Trophoblast cell (in vitro differentiated cells and primary cell): Measurements from ENCODE around the gene ARFGEF3.

Experiments used
- DNase-seq, 2 donors: peaks; one replicate each; pipeline ENCODE4 v3.0.0-alpha.2; 2016
- H2AFZ ChIP-seq: 2 replicates; pipeline ENCODE4 v1.6.1; 2013; ENCODE audit warnings: low read length, moderate library complexity, mild to moderate bottlenecking; ENCODE audit not compliant: insufficient read depth, poor library complexity
- H2AK5ac ChIP-seq: 2 replicates; pipeline ENCODE4 v1.6.1; 2013; ENCODE audit warnings: mild to moderate bottlenecking, low read length
- H2BK120ac ChIP-seq: 2 replicates; pipeline ENCODE4 v1.6.1; 2013; ENCODE audit warnings: low read length, mild to moderate bottlenecking, moderate library complexity; ENCODE audit not compliant: insufficient read depth, poor library complexity
- H2BK12ac ChIP-seq: 2 replicates; pipeline ENCODE4 v1.6.1; 2013; ENCODE audit warnings: mild to moderate bottlenecking, low read length, moderate library complexity
- H2BK5ac ChIP-seq: 2 replicates; pipeline ENCODE4 v1.6.1; 2013; ENCODE audit warnings: low read length, low read depth, moderate library complexity, mild to moderate bottlenecking; ENCODE audit not compliant: poor library complexity
- H3K14ac ChIP-seq: 2 replicates; pipeline ENCODE4 v1.6.1; 2013; ENCODE audit warnings: mild to moderate bottlenecking, low read length
- H3K18ac ChIP-seq: 2 replicates; pipeline ENCODE4 v1.6.1; 2013; ENCODE audit warnings: mild to moderate bottlenecking, low read length
- H3K23ac ChIP-seq: 2 replicates; pipeline ENCODE4 v1.6.1; 2013; ENCODE audit warnings: low read length
- H3K27ac ChIP-seq: 2 replicates; pipeline ENCODE4 v1.5.1; 2013; ENCODE audit warnings: low read depth, mild to moderate bottlenecking, inconsistent platforms, low read length, moderate library complexity
- H3K27me3 ChIP-seq: 2 replicates; pipeline ENCODE4 v1.6.1; 2013; ENCODE audit warnings: inconsistent platforms, mild to moderate bottlenecking, low read length, moderate library complexity; ENCODE audit not compliant: insufficient read depth
- H3K36me3 ChIP-seq, 2 experiments: 1 replicate in 1 of 2; 2 replicates in 1 of 2; pipeline ENCODE4 v1.6.1; 2013; ENCODE audit warnings: low read length in 2 of 2, mild to moderate bottlenecking in 2 of 2, moderate library complexity in 1 of 2; ENCODE audit not compliant: insufficient read depth in 2 of 2, control insufficient read depth in 1 of 2
- H3K4ac ChIP-seq: 2 replicates; pipeline ENCODE4 v1.6.1; 2013; ENCODE audit warnings: low read depth, mild to moderate bottlenecking, low read length, moderate library complexity
- H3K4me1 ChIP-seq, 2 experiments: 1 replicate in 1 of 2; 2 replicates in 1 of 2; pipeline ENCODE4 v1.6.1; 2013; ENCODE audit warnings: low read length in 2 of 2, mild to moderate bottlenecking in 2 of 2, moderate library complexity in 1 of 2; ENCODE audit not compliant: insufficient read depth in 2 of 2, control insufficient read depth in 1 of 2
- H3K4me2 ChIP-seq: 2 replicates; pipeline ENCODE4 v1.6.1; 2013; ENCODE audit warnings: inconsistent platforms, mild to moderate bottlenecking, low read length, moderate library complexity
- H3K4me3 ChIP-seq: 2 replicates; pipeline ENCODE4 v1.5.1; 2013; ENCODE audit warnings: mild to moderate bottlenecking, low read depth, low read length, inconsistent platforms
- H3K79me1 ChIP-seq: one replicate; pipeline ENCODE4 v1.6.1; 2013; ENCODE audit warnings: low read length
- H3K79me2 ChIP-seq: 2 replicates; pipeline ENCODE4 v1.6.1; 2013; ENCODE audit warnings: low read length, mild to moderate bottlenecking; ENCODE audit not compliant: control insufficient read depth, insufficient read depth, poor library complexity
- H3K9ac ChIP-seq: 2 replicates; pipeline ENCODE4 v1.6.1; 2013; ENCODE audit warnings: mild to moderate bottlenecking, low read length
- H3K9me3 ChIP-seq: 2 replicates; pipeline ENCODE4 v1.6.1; 2013; ENCODE audit warnings: low read depth, mild to moderate bottlenecking, control low read depth, inconsistent platforms, low read length; ENCODE audit not compliant: insufficient read depth
- H4K12ac ChIP-seq: 2 replicates; pipeline ENCODE4 v1.6.1; 2013; ENCODE audit warnings: low read depth, mild to moderate bottlenecking, low read length, moderate library complexity
- H4K8ac ChIP-seq: 2 replicates; pipeline ENCODE4 v1.6.1; 2013; ENCODE audit warnings: low read depth, mild to moderate bottlenecking, low read length, moderate library complexity
- H4K91ac ChIP-seq: one replicate; pipeline ENCODE4 v1.6.1; 2013; ENCODE audit warnings: low read depth, mild to moderate bottlenecking, low read length, moderate library complexity
- WGBS: extraction: QIAGEN DNeasy Blood & Tissue Kit; methylation state at CpG from one replicate; pipeline ENCODE4 v1.1.7; 2013; ENCODE audit warnings: missing lambda C conversion rate; ENCODE audit not compliant: insufficient read length, insufficient coverage; ENCODE audit errors: extremely low coverage; 5-methylcytosine and 5-hydroxymethylcytosine counted together

Gene ARFGEF3

GRCh38 chr6:138382498-138383265, 220.9 kb downstream of the ARFGEF3 start:
- Histone ChIP-seq H3K79me1 (no peaks in the 10 kb centered on the region), H2AFZ (no peak overlapping the region), H3K14ac (no peak overlapping the region), H3K23ac (no peak overlapping the region), H3K79me2 (no peaks in the 10 kb centered on the region), H3K4me3 (no peak overlapping the region), H3K4me2 (no peak overlapping the region), H2AK5ac (no peak overlapping the region), H3K27me3 (no peaks in the 10 kb centered on the region), H2BK12ac (no peak overlapping the region), H3K36me3 (no peaks in the 10 kb centered on the region), H4K12ac (no peak overlapping the region), H3K27ac (no peak overlapping the region), H4K91ac (no peak overlapping the region), H2BK5ac (no peak overlapping the region), H3K4me1 (peaks cover 0 to 4% of the 10 kb centered on the region in 2 experiments), H2BK120ac (no peak overlapping the region), H4K8ac (no peak overlapping the region), H3K18ac (no peak overlapping the region), H3K9ac (no peak overlapping the region), H3K4ac (no peak overlapping the region), H3K9me3 (no peaks in the 10 kb centered on the region)
- peak; percentile 64 for DNase-seq
- no CpG with 5 or more reads among the region's 8 CpGs for WGBS

GRCh38 chr6:138383776-138384175, 222.0 kb downstream of the ARFGEF3 start:
- no peak overlapping the region for H4K91ac ChIP-seq
- peaks cover 0 to 4% of the 10 kb centered on the region in 2 experiments for H3K4me1 ChIP-seq
- no peak overlapping the region for H3K4me2 ChIP-seq
- H2BK12ac ChIP-seq, result no peak overlapping the region
- no peak overlapping the region for H2BK5ac ChIP-seq
- WGBS, result no CpG with 5 or more reads among the region's 3 CpGs
- no peaks in the 10 kb centered on the region for H3K36me3 ChIP-seq
- H3K18ac ChIP-seq, result no peak overlapping the region
- H3K9ac ChIP-seq, result no peak overlapping the region
- no peak overlapping the region for H2AK5ac ChIP-seq
- no peaks in the 10 kb centered on the region for H3K9me3 ChIP-seq
- H3K14ac ChIP-seq, result no peak overlapping the region
- H2AFZ ChIP-seq, result no peak overlapping the region
- H3K23ac ChIP-seq, result no peak overlapping the region
- H4K12ac ChIP-seq, result no peak overlapping the region
- H3K4ac ChIP-seq, result no peak overlapping the region
- no peaks in the 10 kb centered on the region for H3K79me2 ChIP-seq
- DNase-seq, result peak in 1 of 2 donors; percentile 29
- H4K8ac ChIP-seq, result no peak overlapping the region
- H2BK120ac ChIP-seq, result no peak overlapping the region
- H3K27ac ChIP-seq, result no peak overlapping the region
- H3K4me3 ChIP-seq, result no peak overlapping the region
- no peaks in the 10 kb centered on the region for H3K79me1 ChIP-seq
- no peaks in the 10 kb centered on the region for H3K27me3 ChIP-seq

GRCh38 chr6:138386897-138387296, 225.2 kb downstream of the ARFGEF3 start:
- peaks cover 0 to 4% of the 10 kb centered on the region in 2 experiments for H3K4me1 ChIP-seq
- no peaks in the 10 kb centered on the region for H3K36me3 ChIP-seq
- H2BK12ac ChIP-seq, result no peak overlapping the region
- no peak overlapping the region for H4K8ac ChIP-seq
- no peaks in the 10 kb centered on the region for H3K79me2 ChIP-seq
- no peaks in the 10 kb centered on the region for H3K9me3 ChIP-seq
- no peak overlapping the region for H3K4ac ChIP-seq
- no peak overlapping the region for H3K27ac ChIP-seq
- no peak overlapping the region for H3K9ac ChIP-seq
- no peak overlapping the region for H4K12ac ChIP-seq
- H3K27me3 ChIP-seq, result no peaks in the 10 kb centered on the region
- H3K14ac ChIP-seq, result no peak overlapping the region
- H4K91ac ChIP-seq, result no peak overlapping the region
- H2BK120ac ChIP-seq, result no peak overlapping the region
- H2BK5ac ChIP-seq, result no peak overlapping the region
- H3K23ac ChIP-seq, result no peak overlapping the region
- H3K4me2 ChIP-seq, result no peak overlapping the region
- H2AK5ac ChIP-seq, result no peak overlapping the region
- DNase-seq, result peak; percentile 67 to 81
- WGBS, result no CpG with 5 or more reads among the region's 3 CpGs
- H3K79me1 ChIP-seq, result no peaks in the 10 kb centered on the region
- no peak overlapping the region for H3K4me3 ChIP-seq
- H3K18ac ChIP-seq, result no peak overlapping the region
- H2AFZ ChIP-seq, result no peak overlapping the region

GRCh38 chr6:138387577-138388368, 226.0 kb downstream of the ARFGEF3 start:
- DNase-seq, result peak; percentile 43 to 76
- no peak overlapping the region for H2AK5ac ChIP-seq
- no peak overlapping the region for H3K4me3 ChIP-seq
- H3K27ac ChIP-seq, result no peak overlapping the region
- H3K23ac ChIP-seq, result no peak overlapping the region
- no peak overlapping the region for H4K8ac ChIP-seq
- no CpG with 5 or more reads among the region's 8 CpGs for whole genome bisulfite sequencing
- H3K4me1 ChIP-seq, result no peaks in the 10 kb centered on the region
- H3K9me3 ChIP-seq, result no peaks in the 10 kb centered on the region
- H2BK120ac ChIP-seq, result no peak overlapping the region
- H3K27me3 ChIP-seq, result no peaks in the 10 kb centered on the region
- H4K91ac ChIP-seq, result no peak overlapping the region
- no peak overlapping the region for H2AFZ ChIP-seq
- no peak overlapping the region for H3K18ac ChIP-seq
- no peak overlapping the region for H3K4me2 ChIP-seq
- H3K9ac ChIP-seq, result no peak overlapping the region
- no peaks in the 10 kb centered on the region for H3K36me3 ChIP-seq
- no peak overlapping the region for H2BK12ac ChIP-seq
- H2BK5ac ChIP-seq, result no peak overlapping the region
- no peak overlapping the region for H3K4ac ChIP-seq
- no peaks in the 10 kb centered on the region for H3K79me2 ChIP-seq
- H3K14ac ChIP-seq, result no peak overlapping the region
- no peaks in the 10 kb centered on the region for H3K79me1 ChIP-seq
- H4K12ac ChIP-seq, result no peak overlapping the region
